ENCODE data around the gene PRKN.

Gene PRKN

DNA sequence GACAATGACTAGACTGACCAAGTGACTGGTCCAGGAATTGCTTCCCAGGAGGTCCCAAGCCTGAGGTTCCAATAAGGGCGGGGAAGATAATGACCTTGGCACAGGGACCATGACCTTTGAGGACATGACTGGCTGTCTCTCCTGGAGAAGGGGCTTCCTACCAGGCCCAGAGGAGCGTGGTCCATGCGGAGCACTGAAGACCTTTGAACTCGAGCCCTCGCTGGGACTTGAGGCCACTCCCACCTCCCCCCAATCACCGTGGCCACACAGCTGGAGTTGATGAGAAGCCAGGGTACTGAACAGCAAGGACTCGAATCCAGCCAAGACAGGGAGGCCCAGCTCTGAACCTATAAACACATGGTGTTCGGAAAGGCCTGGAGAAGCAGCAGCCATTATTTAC, 677.0 kb downstream of the PRKN start:
- H3K27ac ChIP-seq (ENCODE audit: poor library complexity, severe bottlenecking): no peak overlapping the region
- H3K4me3 ChIP-seq (ENCODE audit: severe bottlenecking): no peak overlapping the region
- H3K27me3 ChIP-seq (ENCODE audit: insufficient read depth, poor library complexity, severe bottlenecking): no peaks in the 10 kb centered on the region
- ATAC-seq (ENCODE audit: low read depth) (no peak), DNase-seq (ENCODE audit: low spot score) (no peak)
- no peaks in the 10 kb centered on the region for H3K4me1 ChIP-seq (ENCODE audit: insufficient read depth, poor library complexity, severe bottlenecking)
- no peaks in the 10 kb centered on the region for H3K36me3 ChIP-seq (ENCODE audit: low read depth)
- TF ChIP-seq, protein P1, sequence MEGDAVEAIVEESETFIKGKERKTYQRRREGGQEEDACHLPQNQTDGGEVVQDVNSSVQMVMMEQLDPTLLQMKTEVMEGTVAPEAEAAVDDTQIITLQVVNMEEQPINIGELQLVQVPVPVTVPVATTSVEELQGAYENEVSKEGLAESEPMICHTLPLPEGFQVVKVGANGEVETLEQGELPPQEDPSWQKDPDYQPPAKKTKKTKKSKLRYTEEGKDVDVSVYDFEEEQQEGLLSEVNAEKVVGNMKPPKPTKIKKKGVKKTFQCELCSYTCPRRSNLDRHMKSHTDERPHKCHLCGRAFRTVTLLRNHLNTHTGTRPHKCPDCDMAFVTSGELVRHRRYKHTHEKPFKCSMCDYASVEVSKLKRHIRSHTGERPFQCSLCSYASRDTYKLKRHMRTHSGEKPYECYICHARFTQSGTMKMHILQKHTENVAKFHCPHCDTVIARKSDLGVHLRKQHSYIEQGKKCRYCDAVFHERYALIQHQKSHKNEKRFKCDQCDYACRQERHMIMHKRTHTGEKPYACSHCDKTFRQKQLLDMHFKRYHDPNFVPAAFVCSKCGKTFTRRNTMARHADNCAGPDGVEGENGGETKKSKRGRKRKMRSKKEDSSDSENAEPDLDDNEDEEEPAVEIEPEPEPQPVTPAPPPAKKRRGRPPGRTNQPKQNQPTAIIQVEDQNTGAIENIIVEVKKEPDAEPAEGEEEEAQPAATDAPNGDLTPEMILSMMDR (IDR thresholded peaks at IDR 0.05; ENCODE audit: poor library complexity, severe bottlenecking): no peak
- no peaks in the 10 kb centered on the region for H3K9me3 ChIP-seq (ENCODE audit: severe bottlenecking)

DNA sequence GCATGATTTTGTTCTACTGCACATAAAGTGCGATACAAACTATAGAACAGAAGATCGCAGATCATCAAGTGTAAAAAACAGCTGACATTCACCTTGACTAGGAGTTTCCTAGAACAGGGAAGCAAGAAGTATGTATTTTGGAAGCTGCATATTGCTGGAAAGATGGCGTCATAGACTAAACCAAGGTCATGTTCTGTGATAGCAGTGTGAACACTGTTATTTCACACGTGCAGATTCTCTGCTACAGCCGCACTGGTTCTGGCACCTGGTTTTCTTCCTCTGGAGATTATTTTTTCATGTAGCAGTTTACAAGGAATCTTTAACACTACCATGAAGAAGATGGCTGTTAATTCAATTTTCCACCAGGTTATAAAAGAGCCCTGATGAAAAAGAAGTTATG, 681.2 kb downstream of the PRKN start:
- TF ChIP-seq, protein P1 (IDR thresholded peaks at IDR 0.05; ENCODE audit: poor library complexity, severe bottlenecking): no peak
- H3K4me3 ChIP-seq (ENCODE audit: severe bottlenecking): no peak overlapping the region
- H3K27me3 ChIP-seq (ENCODE audit: insufficient read depth, poor library complexity, severe bottlenecking): no peaks in the 10 kb centered on the region
- DNase-seq (ENCODE audit: low spot score) (no peak), ATAC-seq (ENCODE audit: low read depth) (no peak)
- H3K4me1 ChIP-seq (ENCODE audit: insufficient read depth, poor library complexity, severe bottlenecking): no peaks in the 10 kb centered on the region
- no peaks in the 10 kb centered on the region for H3K9me3 ChIP-seq (ENCODE audit: severe bottlenecking)
- H3K36me3 ChIP-seq (ENCODE audit: low read depth): no peaks in the 10 kb centered on the region
- no peak overlapping the region for H3K27ac ChIP-seq (ENCODE audit: poor library complexity, severe bottlenecking)

DNA sequence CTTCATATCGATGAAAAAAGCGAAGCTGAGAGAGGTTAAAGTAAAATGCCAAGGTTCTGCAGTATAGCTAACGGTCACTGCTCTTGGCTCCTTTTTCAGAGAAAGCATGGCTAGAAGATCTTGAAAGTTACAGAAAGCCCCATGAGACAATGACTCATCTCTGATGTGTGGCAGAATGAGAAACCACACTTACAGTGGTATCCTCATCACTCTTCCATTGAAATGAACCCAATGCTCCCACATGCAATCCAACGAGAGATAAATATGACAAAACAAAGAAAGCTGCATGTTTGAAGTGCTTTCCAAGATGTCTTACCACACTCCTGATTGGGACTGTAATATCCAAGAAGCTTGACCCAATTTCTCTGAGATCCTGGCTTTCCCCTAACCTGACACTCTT, 694.9 kb downstream of the PRKN start:
- no peak overlapping the region for H3K4me3 ChIP-seq (ENCODE audit: severe bottlenecking)
- ATAC-seq (ENCODE audit: low read depth) (no peak), DNase-seq (ENCODE audit: low spot score) (no peak)
- H3K4me1 ChIP-seq (ENCODE audit: insufficient read depth, poor library complexity, severe bottlenecking): no peaks in the 10 kb centered on the region
- no peaks in the 10 kb centered on the region for H3K9me3 ChIP-seq (ENCODE audit: severe bottlenecking)
- H3K36me3 ChIP-seq (ENCODE audit: low read depth): no peaks in the 10 kb centered on the region
- no peak overlapping the region for H3K27ac ChIP-seq (ENCODE audit: poor library complexity, severe bottlenecking)
- no peaks in the 10 kb centered on the region for H3K27me3 ChIP-seq (ENCODE audit: insufficient read depth, poor library complexity, severe bottlenecking)
- TF ChIP-seq, protein P1 (IDR thresholded peaks at IDR 0.05; ENCODE audit: poor library complexity, severe bottlenecking): no peak

DNA sequence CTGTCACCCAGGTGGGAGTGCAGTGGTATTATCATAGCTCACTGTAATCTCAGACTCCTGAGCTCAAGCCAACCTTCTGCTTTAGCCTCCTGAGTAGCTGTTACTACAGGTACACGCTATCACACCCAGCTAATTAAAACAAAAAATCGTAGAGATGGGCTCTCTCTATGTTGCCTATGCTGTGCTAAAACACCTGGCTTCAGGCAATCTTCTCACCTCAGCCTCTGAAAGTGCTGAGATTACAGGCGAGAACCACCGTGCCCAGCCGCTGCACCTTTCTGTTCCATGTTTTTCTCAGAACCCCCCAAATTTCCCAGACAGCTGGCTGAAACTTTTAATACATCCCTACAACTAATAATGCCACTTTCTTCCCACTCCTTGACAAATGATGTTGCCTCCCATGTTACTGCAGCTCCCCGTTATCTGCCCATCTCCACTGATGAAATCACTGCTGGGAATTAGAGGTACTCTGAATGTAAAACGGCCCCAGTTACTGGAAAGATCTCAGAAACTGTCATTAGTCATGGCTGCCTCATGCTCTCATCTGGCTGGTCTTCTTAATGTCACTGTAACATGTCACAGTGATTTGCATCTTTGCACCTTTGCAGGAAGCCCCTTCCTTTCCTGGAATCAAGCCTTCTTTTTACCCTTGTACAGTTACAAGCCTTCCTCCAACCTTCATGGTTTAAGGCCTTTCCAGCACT, 697.5 kb downstream of the PRKN start:
- H3K4me1 ChIP-seq (ENCODE audit: insufficient read depth, poor library complexity, severe bottlenecking): no peaks in the 10 kb centered on the region
- TF ChIP-seq, protein P1 (IDR thresholded peaks at IDR 0.05; ENCODE audit: poor library complexity, severe bottlenecking): no peak
- DNase-seq (ENCODE audit: low spot score) (no peak), ATAC-seq (ENCODE audit: low read depth) (no peak)
- H3K27ac ChIP-seq (ENCODE audit: poor library complexity, severe bottlenecking): no peak overlapping the region
- no peaks in the 10 kb centered on the region for H3K9me3 ChIP-seq (ENCODE audit: severe bottlenecking)
- H3K4me3 ChIP-seq (ENCODE audit: severe bottlenecking): no peak overlapping the region
- H3K36me3 ChIP-seq (ENCODE audit: low read depth): no peaks in the 10 kb centered on the region
- H3K27me3 ChIP-seq (ENCODE audit: insufficient read depth, poor library complexity, severe bottlenecking): no peaks in the 10 kb centered on the region

- Histone ChIP-seq H3K36me3 (ENCODE audit: low read depth) (no peaks in the 10 kb centered on the region), H3K9me3 (ENCODE audit: severe bottlenecking) (no peaks in the 10 kb centered on the region), H3K4me1 (ENCODE audit: insufficient read depth, poor library complexity, severe bottlenecking) (no peaks in the 10 kb centered on the region), H3K4me3 (ENCODE audit: severe bottlenecking) (no peak overlapping the region), H3K27ac (ENCODE audit: poor library complexity, severe bottlenecking) (no peak overlapping the region), H3K27me3 (ENCODE audit: insufficient read depth, poor library complexity, severe bottlenecking) (no peaks in the 10 kb centered on the region)
- TF ChIP-seq, protein P1 (IDR thresholded peaks at IDR 0.05; ENCODE audit: poor library complexity, severe bottlenecking): no peak
- DNase-seq (ENCODE audit: low spot score) (no peak), ATAC-seq (ENCODE audit: low read depth) (no peak)
Observed at GRCh38 chr6:162026843-162027242, 700.7 kb downstream of the PRKN start.
